GM10266 (cell line): ENCODE data around the gene ARHGAP10.
A peak's percentile ranks its signal among the peaks of the same experiment; 100 is the strongest.

Source experiments
- DNase-seq: peaks from one replicate; pipeline ENCODE4 v3.0.0; 2012; ENCODE audit errors: extremely low spot score
- TF ChIP-seq, protein P1 (sequence below): IDR thresholded peaks from 2 replicates; pipeline ENCODE4 v1.5.1; 2012; ENCODE audit warnings: mild to moderate bottlenecking, low read depth; ENCODE audit not compliant: control insufficient read depth, insufficient read depth; ENCODE audit errors: missing control alignments

Gene ARHGAP10

DNA sequence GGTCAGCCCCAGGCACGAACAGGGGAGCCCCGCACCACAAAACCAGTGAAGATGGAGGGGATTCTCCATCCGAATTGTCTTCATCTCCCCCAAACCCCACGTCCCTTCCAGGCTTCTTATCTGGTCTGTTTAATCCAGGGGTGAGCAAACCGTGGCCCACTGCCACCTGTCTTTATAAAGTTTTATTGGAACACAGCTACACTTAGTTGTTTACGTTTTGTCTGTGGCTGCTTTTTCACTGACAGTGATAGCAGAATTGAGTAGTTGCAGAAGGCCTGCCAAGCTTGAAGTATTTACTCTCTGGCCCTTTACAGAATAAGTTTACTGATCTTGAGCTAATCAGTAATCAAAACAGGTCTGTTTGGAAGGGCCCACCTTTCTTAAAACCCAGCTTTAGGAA lies 324.0 kb downstream of the ARHGAP10 start:
- no peak for DNase-seq
- TF ChIP-seq, protein P1, sequence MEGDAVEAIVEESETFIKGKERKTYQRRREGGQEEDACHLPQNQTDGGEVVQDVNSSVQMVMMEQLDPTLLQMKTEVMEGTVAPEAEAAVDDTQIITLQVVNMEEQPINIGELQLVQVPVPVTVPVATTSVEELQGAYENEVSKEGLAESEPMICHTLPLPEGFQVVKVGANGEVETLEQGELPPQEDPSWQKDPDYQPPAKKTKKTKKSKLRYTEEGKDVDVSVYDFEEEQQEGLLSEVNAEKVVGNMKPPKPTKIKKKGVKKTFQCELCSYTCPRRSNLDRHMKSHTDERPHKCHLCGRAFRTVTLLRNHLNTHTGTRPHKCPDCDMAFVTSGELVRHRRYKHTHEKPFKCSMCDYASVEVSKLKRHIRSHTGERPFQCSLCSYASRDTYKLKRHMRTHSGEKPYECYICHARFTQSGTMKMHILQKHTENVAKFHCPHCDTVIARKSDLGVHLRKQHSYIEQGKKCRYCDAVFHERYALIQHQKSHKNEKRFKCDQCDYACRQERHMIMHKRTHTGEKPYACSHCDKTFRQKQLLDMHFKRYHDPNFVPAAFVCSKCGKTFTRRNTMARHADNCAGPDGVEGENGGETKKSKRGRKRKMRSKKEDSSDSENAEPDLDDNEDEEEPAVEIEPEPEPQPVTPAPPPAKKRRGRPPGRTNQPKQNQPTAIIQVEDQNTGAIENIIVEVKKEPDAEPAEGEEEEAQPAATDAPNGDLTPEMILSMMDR = no peak

DNA sequence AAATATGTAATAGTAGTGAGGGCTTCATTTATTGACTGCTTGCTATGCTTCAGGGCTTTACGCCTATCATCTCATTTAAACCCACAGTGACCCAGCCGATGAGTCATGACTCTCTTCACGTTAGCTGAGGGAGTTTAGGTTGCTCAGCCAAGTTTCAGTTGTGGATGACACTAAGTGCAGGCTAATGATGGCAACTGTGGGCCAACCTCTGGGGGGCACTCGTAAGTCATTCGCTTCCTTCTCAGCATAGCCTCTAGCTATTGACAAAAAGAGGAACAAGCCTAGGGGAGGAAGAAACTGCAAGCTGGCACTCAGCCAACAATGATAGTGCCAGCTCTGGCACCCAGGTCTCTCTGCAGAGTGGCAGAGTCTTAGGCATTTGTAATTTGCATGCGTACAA lies 325.0 kb downstream of the ARHGAP10 start:
- peak; percentile 47 for DNase-seq
- TF ChIP-seq, protein P1 = peak; percentile 65

DNA sequence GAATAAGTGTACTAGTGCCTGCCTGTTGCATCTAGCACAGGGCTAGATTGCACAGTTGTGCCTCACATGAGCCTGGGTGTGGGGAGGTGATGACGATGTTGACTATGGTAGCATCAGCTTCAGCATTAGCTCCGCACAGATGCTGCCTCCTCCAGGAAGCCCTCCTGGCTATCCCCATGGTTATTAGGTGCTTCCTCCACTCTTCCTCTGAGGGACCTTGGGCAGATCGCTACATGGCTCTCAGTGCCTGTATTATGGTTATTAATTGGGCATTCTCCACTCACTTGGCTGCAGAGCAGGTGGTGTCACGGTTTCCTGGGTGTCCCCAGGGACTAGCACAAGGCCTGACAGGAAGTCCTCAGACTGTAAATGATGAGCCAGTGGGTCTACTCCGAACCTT lies 325.6 kb downstream of the ARHGAP10 start:
- TF ChIP-seq, protein P1 = no peak
- no peak for DNase-seq

DNA sequence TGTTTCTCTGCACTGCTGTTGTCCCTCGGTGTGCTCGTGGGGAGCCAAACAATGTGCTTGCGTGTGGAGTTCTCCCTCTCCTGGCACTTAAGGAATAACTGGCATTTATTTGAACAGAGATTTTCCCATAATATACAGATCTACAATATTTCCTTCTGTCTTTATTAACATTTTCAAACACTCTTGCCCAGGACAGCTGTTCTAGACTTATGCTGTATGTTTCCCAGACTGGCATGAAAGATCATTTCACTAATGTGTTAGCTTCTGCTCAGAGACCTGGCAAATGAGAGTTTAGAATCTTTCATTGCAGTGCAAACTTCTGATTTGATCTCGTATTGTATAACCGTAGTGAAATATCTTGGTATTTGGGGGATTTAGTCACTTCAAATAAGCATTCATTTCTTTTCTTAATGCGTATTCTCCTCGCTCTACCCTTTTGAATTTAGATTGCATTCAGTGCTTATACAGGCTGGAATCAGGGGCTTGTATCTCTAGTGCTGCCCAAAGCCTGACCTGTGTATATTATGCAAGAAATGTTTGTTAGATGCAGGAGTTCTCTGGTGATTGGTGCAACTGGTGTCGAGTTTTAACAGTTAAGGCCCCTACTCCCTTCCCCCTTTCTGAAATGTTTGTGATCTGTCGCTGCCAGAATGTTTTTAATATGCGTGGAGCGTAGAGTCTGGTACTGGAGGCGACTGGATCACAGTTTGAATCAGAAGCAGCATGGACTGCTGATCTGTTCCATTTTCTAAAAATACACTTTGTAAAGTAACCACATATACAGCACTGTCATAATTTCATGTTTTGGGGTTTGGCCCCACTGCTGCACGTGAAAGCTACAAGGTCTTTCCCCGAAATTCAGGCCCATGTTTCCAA lies 326.3 kb downstream of the ARHGAP10 start:
- DNase-seq = no peak
- TF ChIP-seq, protein P1 = no peak

DNA sequence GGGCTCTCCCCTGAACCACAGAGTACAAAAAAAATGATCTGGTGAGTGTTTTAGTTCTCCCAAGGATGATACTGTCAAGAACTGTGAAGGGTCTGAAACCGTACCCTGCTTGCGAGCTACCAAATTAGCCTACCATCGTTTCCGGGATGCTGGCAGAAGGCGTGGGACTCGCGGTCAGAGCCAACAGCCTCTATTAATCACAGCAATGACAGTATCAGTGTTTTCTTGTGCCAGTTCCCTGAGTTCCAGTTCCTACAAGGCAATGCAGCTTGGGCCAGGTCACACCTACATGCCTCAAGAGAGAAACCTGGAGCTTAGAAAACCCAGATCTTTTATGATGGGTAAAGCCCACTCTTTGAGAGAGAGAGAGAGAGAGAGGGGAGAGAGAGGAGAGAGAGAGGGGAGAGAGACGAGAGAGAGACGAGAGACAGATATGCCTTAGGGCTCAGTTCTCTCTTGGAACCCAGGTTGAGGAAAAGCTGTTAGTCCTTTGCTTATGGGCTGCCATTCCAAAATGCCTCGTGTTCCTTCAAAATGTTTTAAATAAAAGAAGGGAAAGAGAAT lies 327.8 kb downstream of the ARHGAP10 start:
- DNase-seq = no peak
- TF ChIP-seq, protein P1 = no peak

DNA sequence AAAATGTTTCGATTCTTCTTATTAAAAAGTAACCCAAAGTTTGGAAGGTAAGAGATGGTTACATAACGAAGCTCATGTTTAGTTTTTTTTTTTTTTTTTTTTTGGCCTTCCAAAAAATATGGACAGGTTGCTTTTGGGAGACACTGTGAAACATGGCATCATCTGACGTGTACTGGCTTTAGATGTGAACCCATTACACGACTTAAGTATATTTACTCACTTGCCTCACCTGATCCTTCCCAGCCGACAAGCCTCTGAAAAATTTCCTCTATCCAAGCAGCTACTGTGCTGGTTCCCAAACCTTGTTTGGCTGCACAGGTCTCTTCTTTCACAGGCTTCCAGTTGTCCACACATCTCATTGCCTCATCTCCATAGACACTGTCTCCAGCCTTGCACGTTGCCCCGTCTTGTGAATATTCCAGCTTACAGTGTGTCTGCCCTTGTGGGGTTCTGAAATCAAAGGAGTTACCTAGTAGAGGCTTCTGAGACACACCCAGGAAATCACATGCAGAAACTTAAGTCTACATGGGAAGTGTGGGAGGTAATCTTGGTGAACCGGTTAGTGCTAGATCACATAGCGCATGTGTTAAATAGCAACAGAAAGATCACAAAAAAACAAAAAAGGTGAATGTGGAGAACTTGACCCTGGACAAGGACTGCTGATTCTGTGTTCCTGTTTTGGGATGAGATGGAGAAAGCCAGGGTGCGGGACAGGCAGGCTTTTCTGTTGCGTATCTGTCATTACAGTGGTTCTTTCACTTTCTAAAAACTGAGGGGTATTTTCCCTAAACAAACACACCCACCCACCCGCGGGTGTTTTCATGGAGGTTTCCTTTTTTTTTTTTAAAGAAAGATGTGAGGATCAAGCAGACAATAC lies 328.6 kb downstream of the ARHGAP10 start:
- TF ChIP-seq, protein P1 = no peak
- no peak for DNase-seq
